HG03354 (cell line): ENCODE data around the gene D2HGDH.

Experiments
- ATAC-seq: cut with Tn5 transposase; IDR thresholded peaks from one replicate; pipeline ENCODE4 v1.9.1; 2021; ENCODE audit warnings: mild to moderate bottlenecking; ENCODE audit not compliant: unreplicated experiment, poor library complexity, severe bottlenecking

The D2HGDH gene

GRCh38 chr2:241763551-241764274 lies 29.3 kb downstream of the D2HGDH start:
- ATAC-seq = no peak

GRCh38 chr2:241764275-241765241 lies 30.1 kb downstream of the D2HGDH start:
- ATAC-seq = no peak

GRCh38 chr2:241767464-241768250 lies 33.2 kb downstream of the D2HGDH start:
- ATAC-seq = no peak

GRCh38 chr2:241768251-241768711 lies 33.9 kb downstream of the D2HGDH start:
- ATAC-seq = no peak

- ATAC-seq = no peak
These were observed 34.4 kb downstream of the D2HGDH start for GRCh38 chr2:241768850-241769249.

- no peak for ATAC-seq
These were observed 35.4 kb downstream of the D2HGDH start for GRCh38 chr2:241769819-241770184.

- no peak for ATAC-seq
These were observed 35.9 kb downstream of the D2HGDH start for GRCh38 chr2:241770185-241770935.

GRCh38 chr2:241770936-241771285 lies 36.5 kb downstream of the D2HGDH start:
- ATAC-seq = no peak

GRCh38 chr2:241771286-241772062 lies 37.0 kb downstream of the D2HGDH start:
- ATAC-seq = no peak

- ATAC-seq = no peak
These were observed 37.7 kb downstream of the D2HGDH start for GRCh38 chr2:241772063-241772499.

GRCh38 chr2:241773511-241774418 lies 39.3 kb downstream of the D2HGDH start:
- no peak for ATAC-seq

GRCh38 chr2:241774419-241775222 lies 40.2 kb downstream of the D2HGDH start:
- ATAC-seq = no peak

- ATAC-seq = no peak
These were observed 41.1 kb downstream of the D2HGDH start for GRCh38 chr2:241775223-241776177.

- no peak for ATAC-seq
These were observed 42.1 kb downstream of the D2HGDH start, which contains the start of gene GAL3ST2 for GRCh38 chr2:241776336-241777169. Gene GAL3ST2, plus strand, starts transcription at chr2:241776822. Its CDS starts 134 bp downstream, at chr2:241776956.

GRCh38 chr2:241777170-241777685 lies 42.8 kb downstream of the D2HGDH start:
- ATAC-seq = no peak
